Liver (tissue), 3 donors: ENCODE measurements around the gene DYRK1A.

Experiments
- ATF3 ChIP-seq: IDR thresholded peaks from 2 replicates; pipeline ENCODE4 v1.6.1; 2016; ENCODE audit warnings: antibody characterized with exemption
- CTCF ChIP-seq: fragments of 150-350 bp; IDR thresholded peaks from 2 replicates; pipeline ENCODE4 v1.5.1; 2017; ENCODE audit warnings: improper control_type of control experiment, low read depth, low read length; ENCODE audit not compliant: missing input control
- GABPA ChIP-seq, 2 donors: IDR thresholded peaks in 1 of 2; conservative IDR thresholded peaks in 1 of 2; 2 replicates each; pipeline ENCODE4 v1.6.1; 2016; ENCODE audit warnings: antibody characterized with exemption in 2 of 2, mild to moderate bottlenecking in 1 of 2, moderate library complexity in 1 of 2
- MAX ChIP-seq: IDR thresholded peaks from 2 replicates; pipeline ENCODE4 v1.6.1; 2016; ENCODE audit warnings: antibody characterized with exemption
- NR2F2 ChIP-seq: IDR thresholded peaks from 2 replicates; pipeline ENCODE4 v1.6.1; 2016; ENCODE audit warnings: antibody characterized with exemption
- RAD21 ChIP-seq, 2 donors: IDR thresholded peaks; 2 replicates each; pipeline ENCODE4 v1.6.1; 2016; ENCODE audit warnings: antibody characterized with exemption in 2 of 2, mild to moderate bottlenecking in 2 of 2
- REST ChIP-seq: IDR thresholded peaks from 2 replicates; pipeline ENCODE4 v1.6.1; 2016; ENCODE audit warnings: antibody characterized with exemption, mild to moderate bottlenecking
- SP1 ChIP-seq: IDR thresholded peaks from 2 replicates; pipeline ENCODE4 v1.6.1; 2018; ENCODE audit warnings: antibody characterized with exemption, mild to moderate bottlenecking
- TAF1 ChIP-seq: conservative IDR thresholded peaks from 2 replicates; pipeline ENCODE4 v1.6.1; 2016; ENCODE audit warnings: antibody characterized with exemption, mild to moderate bottlenecking
- YY1 ChIP-seq: IDR thresholded peaks from 2 replicates; pipeline ENCODE4 v1.6.1; 2016; ENCODE audit warnings: antibody characterized with exemption, mild to moderate bottlenecking
- ZBTB33 ChIP-seq: IDR thresholded peaks from 2 replicates; pipeline ENCODE4 v1.6.1; 2016; ENCODE audit warnings: antibody characterized with exemption
- donor health status: healthy.
- donor health status: healthy.

- TF ChIP-seq TAF1: no peak
- TF ChIP-seq CTCF: no peak
- TF ChIP-seq RAD21 (IDR thresholded peaks at IDR 0.05): no peak
- no peak for TF ChIP-seq YY1
- no peak for TF ChIP-seq REST
- no peak for TF ChIP-seq SP1
- no peak for TF ChIP-seq ATF3
- TF ChIP-seq NR2F2: no peak
- no peak for TF ChIP-seq ZBTB33
- TF ChIP-seq GABPA (IDR thresholded peaks at IDR 0.05 in 1 of 2, conservative IDR thresholded peaks at IDR 0.05 in 1 of 2): no peak
- TF ChIP-seq MAX: no peak
These were observed 150.4 kb downstream of the DYRK1A start for GRCh38 chr21:37516998-37517397.
